22Rv1 (cell line): ENCODE results near the gene SCAMP4.

ENCODE experiments used
- CTCF ChIP-seq: fragments of 450-650 bp; IDR thresholded peaks from 2 replicates; pipeline ENCODE4 v1.5.1; 2017; ENCODE audit warnings: mild to moderate bottlenecking
- ZFX ChIP-seq: fragments of 450-650 bp; IDR thresholded peaks from 2 replicates; pipeline ENCODE4 v1.6.1; 2017; ENCODE audit warnings: antibody characterized with exemption, borderline replicate concordance

- no peak for TF ChIP-seq CTCF
- no peak for TF ChIP-seq ZFX
Observed at GRCh38 chr19:1856345-1856697, 48.9 kb upstream of the SCAMP4 start.
